Measurements from ENCODE around the gene TRIM33.

- TF ChIP-seq CTCF (IDR thresholded peaks at IDR 0.05) (no peak), POLR2AphosphoS5 (IDR thresholded peaks at IDR 0.05) (no peak)
Observed at GRCh38 chr1:114395863-114396262, 115.1 kb downstream of the TRIM33 start.

Data from suprapubic skin (tissue), 3 donors.